ENCODE data around the gene SLC2A1. TPM values are rescaled to one million over a fixed set of nuclear protein-coding genes. Genes with fewer than 3 reads are reported as not detected.

SLC2A1 gene
- total and polyA plus RNA-seq, 9 of the 15 experiments (the other 6 are each of a cell fraction or from before 2014, with no cell fraction given), result 12.6 to 153 (median 48.0) TPM

- TF ChIP-seq ZNF407 (IDR thresholded peaks at IDR 0.05; ENCODE audit: low read depth) (peak; percentile 39; the same call in 1 of the 2 replicates), ZBTB49 (CRISPR knock-in tag; IDR thresholded peaks at IDR 0.05; ENCODE audit: borderline replicate concordance) (no peak), BDP1 (IDR thresholded peaks at IDR 0.05; ENCODE audit: insufficient read depth, insufficient read length) (no peak), EP400 (IDR thresholded peaks at IDR 0.05) (peak; percentile 66; the same call in 1 of the 2 replicates), MTF1 (CRISPR knock-in tag; IDR thresholded peaks at IDR 0.05; ENCODE audit: borderline replicate concordance) (no peak), RUNX1 (IDR thresholded peaks at IDR 0.05; ENCODE audit: low read depth) (0 out of 2 replicates have a peak, but pooled peaks have one; percentile 84), HMGN3 (IDR thresholded peaks at IDR 0.05; ENCODE audit: borderline replicate concordance, extremely low read depth, insufficient read length, low read depth, low read length) (peak; percentile 94), RBM14 (IDR thresholded peaks at IDR 0.05; ENCODE audit: borderline replicate concordance, insufficient read depth, low read depth, low read length) (no peak), HNRNPK (IDR thresholded peaks at IDR 0.05; ENCODE audit: low read depth, low read length, poor library complexity, severe bottlenecking) (no peak), THRAP3 (IDR thresholded peaks at IDR 0.05; ENCODE audit: borderline replicate concordance) (no peak), RAD51 (IDR thresholded peaks at IDR 0.05; ENCODE audit: borderline replicate concordance, low read depth) (no peak), CREB1 (IDR thresholded peaks at IDR 0.05) (peak; percentile 93), CREB1 (CRISPR knock-in tag; IDR thresholded peaks at IDR 0.05) (peak; percentile 84; the same call in 1 of the 2 replicates), NONO (IDR thresholded peaks at IDR 0.05; ENCODE audit: low read depth in 2 of 2, low read length in 1 of 2) (peak in 1 of 2 experiments; percentile 72; a peak in 1 of 4 replicates), CBX3 (IDR thresholded peaks at IDR 0.05; ENCODE audit: borderline replicate concordance in 1 of 2, low read length in 2 of 2) (peak in 1 of 2 experiments; percentile 82; a peak in 2 of 3 replicates), CREBBP (IDR thresholded peaks at IDR 0.05; ENCODE audit: low read depth, low read length) (no peak)
These were observed 4.8 kb upstream of the SLC2A1 start (continued) for GRCh38 chr1:42963378-42964043.
